AG04449 (cell line): ENCODE measurements around the gene HOXA4.

Source experiments
- CTCF ChIA-PET: fragments of 350-600 bp; formaldehyde crosslinking; extraction: SDS; loops from one replicate; lab custom pipeline; 2021; ENCODE audit warnings: antibody characterized with exemption; lab: Yijun Ruan, JAX
- POLR2A ChIA-PET: fragments of 400-600, 350-600 bp; formaldehyde crosslinking; extraction: SDS; loops from one replicate; lab custom pipeline; 2020; ENCODE audit warnings: antibody characterized with exemption, inconsistent platforms; lab: Yijun Ruan, JAX
- DNase-seq: peaks from one replicate; pipeline ENCODE4 v3.0.0-alpha.2; 2010; ENCODE audit warnings: low read depth, low spot score
- H3K4me3 ChIP-seq: 2 replicates; pipeline ENCODE4 v1.5.1; 2011; ENCODE audit warnings: low read depth, mild to moderate bottlenecking, control low read depth, low read length
- CTCF ChIP-seq: IDR thresholded peaks from one replicate; pipeline ENCODE4 v1.5.1; 2011; ENCODE audit warnings: mild to moderate bottlenecking, moderate library complexity, low read length, control low read depth, inconsistent platforms; ENCODE audit not compliant: insufficient read depth; ENCODE audit errors: missing control alignments

The HOXA4 gene

GRCh38 chr7:27145165-27145913 lies 14.8 kb upstream of the HOXA4 start:
- no peak overlapping the region for H3K4me3 ChIP-seq
- no peak for DNase-seq
- POLR2A ChIA-PET, result no interaction called here
- CTCF ChIA-PET, result interaction anchor here (1.1 to 6.6 kb wide), 8 partner anchors 10 to 464 kb away, joined by 3 to 71 read pairs (median 22); partner anchors contain the start of genes HOXA4 and HOXA7
- TF ChIP-seq CTCF, result no peak

GRCh38 chr7:27144781-27145164 lies 14.2 kb upstream of the HOXA4 start:
- H3K4me3 ChIP-seq, result no peak overlapping the region
- ChIA-PET CTCF (interaction anchor here (1.1 to 6.6 kb wide), 9 partner anchors 11 to 470 kb away, joined by 3 to 71 read pairs (median 19); partner anchors contain the start of genes HOXA4 and HOXA7), POLR2A (no interaction called here)
- no peak for DNase-seq
- TF ChIP-seq CTCF, result no peak

GRCh38 chr7:27143950-27144780 lies 13.6 kb upstream of the HOXA4 start:
- CTCF ChIA-PET, result interaction anchor here (0.7 to 6.6 kb wide), 17 partner anchors 11 to 774 kb away, joined by 3 to 71 read pairs (median 4); partner anchors contain the start of genes HOXA4 and HOXA7

GRCh38 chr7:27143023-27143949 lies 12.7 kb upstream of the HOXA4 start, which contains the start of gene HOXA5:
Gene HOXA5 (minus strand): TSS chr7:27143681. CDS start chr7:27143607, 74 bp downstream.
- ChIA-PET POLR2A (no interaction called here), CTCF (interaction anchor here (0.6 to 6.6 kb wide), 21 partner anchors 7 to 773 kb away, joined by 3 to 71 read pairs (median 3); partner anchors contain the start of genes HOXA3, HOXA4 and HOXA7)
- peak within 1 kb of the TSS; percentile 48 for H3K4me3 ChIP-seq
- TF ChIP-seq CTCF, result peak; percentile 59
- no peak for DNase-seq

More at GRCh38 chr7:27143950-27144780, 13.6 kb upstream of the HOXA4 start:
- H3K4me3 ChIP-seq, result no peak overlapping the region
- no peak for TF ChIP-seq CTCF
- no peak for DNase-seq
- POLR2A ChIA-PET, result no interaction called here

GRCh38 chr7:27142580-27143022 lies 12.0 kb upstream of the HOXA4 start:
- TF ChIP-seq CTCF, result no peak
- CTCF ChIA-PET, result interaction anchor here (1.1 to 6.6 kb wide), 7 partner anchors 8 to 461 kb away, joined by 3 to 71 read pairs (median 19); partner anchors contain the start of genes HOXA3, HOXA4 and HOXA7
- no peak for DNase-seq
- H3K4me3 ChIP-seq, result peak overlapping the region; percentile 48
- POLR2A ChIA-PET, result no interaction called here
